Measurements from ENCODE around the gene GATA3. TPM values are rescaled to one million over a fixed set of nuclear protein-coding genes. Genes with fewer than 3 reads are reported as not detected.

Gene GATA3
- total and polyA plus RNA-seq, 2 experiments from 2014 or later: 2.4 to 15.4 TPM

DNA sequence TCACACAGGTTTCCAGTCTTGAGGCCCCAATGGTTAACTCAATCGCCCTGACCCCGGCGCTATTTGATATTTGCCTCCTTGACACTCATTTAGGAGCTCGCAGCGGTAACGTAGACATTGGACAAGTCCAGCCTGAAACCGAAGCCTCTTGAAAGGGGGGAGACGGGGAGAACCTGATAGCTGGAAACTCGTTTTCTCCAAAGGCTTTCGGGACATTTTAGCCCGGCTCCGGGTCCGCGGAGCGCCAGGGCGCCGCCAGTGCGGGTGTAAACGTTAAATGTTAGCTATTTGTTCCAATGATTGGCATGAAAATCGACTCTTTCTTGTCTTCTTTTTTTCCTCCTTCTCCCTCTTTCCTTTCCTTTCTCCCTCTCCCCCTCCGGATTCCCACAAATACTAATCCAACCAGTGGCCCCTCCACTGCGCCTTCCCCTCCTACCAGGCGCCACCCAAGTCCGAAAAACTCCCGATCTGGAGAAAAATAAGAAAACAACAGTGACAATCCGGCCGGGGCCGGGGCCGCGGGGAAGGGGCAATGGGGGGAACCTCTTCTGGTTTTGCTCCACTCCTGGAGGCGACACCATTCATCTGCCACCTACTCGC is 17.2 kb upstream of the GATA3 start:
- Histone ChIP-seq H2AFZ (no peak overlapping the region), H3K9me2 (replicated peaks; ENCODE audit: insufficient read depth) (no peaks in the 10 kb centered on the region), H3K4me1 (ENCODE audit: insufficient read depth) (peaks cover 17% of the 10 kb centered on the region), H3K79me2 (no peaks in the 10 kb centered on the region), H3K27me3 (peaks cover 98% of the 10 kb centered on the region), H4K20me1 (ENCODE audit: insufficient read depth, poor library complexity, severe bottlenecking) (no peaks in the 10 kb centered on the region), H3K36me3 (replicated peaks; ENCODE audit: insufficient read depth, low read depth) (no peaks in the 10 kb centered on the region), H3K27ac (no peak overlapping the region), H3K9me3 (ENCODE audit: low read depth) (no peaks in the 10 kb centered on the region), H3K4me2 (peak overlapping the region; percentile 44), H3K4me3 (no peak overlapping the region)
- DNase-seq (ENCODE audit: low spot score): no peak
- no peak for TF ChIP-seq CTCF (IDR thresholded peaks at IDR 0.05; ENCODE audit: poor library complexity)
- peak; percentile 98 for TF ChIP-seq EZH2 (IDR thresholded peaks at IDR 0.05; ENCODE audit: borderline replicate concordance)
- 2% methylated on average over 32 of the region's 32 CpGs for WGBS (ENCODE audit: low lambda C conversion rate, missing lambda C conversion rate)

- Histone ChIP-seq H3K36me3 (replicated peaks; ENCODE audit: insufficient read depth, low read depth) (no peaks in the 10 kb centered on the region), H3K27me3 (peaks cover 99% of the 10 kb centered on the region), H3K4me3 (no peak overlapping the region), H3K9me2 (replicated peaks; ENCODE audit: insufficient read depth) (no peaks in the 10 kb centered on the region), H3K4me1 (ENCODE audit: insufficient read depth) (peaks cover 17% of the 10 kb centered on the region), H3K27ac (no peak overlapping the region), H2AFZ (no peak overlapping the region), H3K79me2 (no peaks in the 10 kb centered on the region), H3K4me2 (peak overlapping the region; percentile 44), H3K9me3 (ENCODE audit: low read depth) (no peaks in the 10 kb centered on the region), H4K20me1 (ENCODE audit: insufficient read depth, poor library complexity, severe bottlenecking) (no peaks in the 10 kb centered on the region)
- no peak for DNase-seq (ENCODE audit: low spot score)
- peak; percentile 92 for TF ChIP-seq EZH2 (IDR thresholded peaks at IDR 0.05; ENCODE audit: borderline replicate concordance)
- TF ChIP-seq CTCF (IDR thresholded peaks at IDR 0.05; ENCODE audit: poor library complexity): no peak
- no peak for TF ChIP-seq EZH2phosphoT487 (IDR thresholded peaks at IDR 0.05; ENCODE audit: low read depth, severe bottlenecking, unreplicated experiment)
- WGBS (ENCODE audit: low lambda C conversion rate, missing lambda C conversion rate): 8% methylated on average over 22 of the region's 22 CpGs
Measured at GRCh38 chr10:8037941-8038894, 16.3 kb upstream of the GATA3 start.

GRCh38 chr10:8039321-8039881 is 15.1 kb upstream of the GATA3 start:
- Histone ChIP-seq H3K79me2 (no peaks in the 10 kb centered on the region), H3K9me2 (replicated peaks; ENCODE audit: insufficient read depth) (no peaks in the 10 kb centered on the region), H3K4me3 (no peak overlapping the region), H3K4me2 (no peak overlapping the region), H3K4me1 (ENCODE audit: insufficient read depth) (peaks cover 12% of the 10 kb centered on the region), H2AFZ (no peak overlapping the region), H3K36me3 (replicated peaks; ENCODE audit: insufficient read depth, low read depth) (no peaks in the 10 kb centered on the region), H4K20me1 (ENCODE audit: insufficient read depth, poor library complexity, severe bottlenecking) (no peaks in the 10 kb centered on the region), H3K27ac (no peak overlapping the region), H3K27me3 (peaks cover 99% of the 10 kb centered on the region), H3K9me3 (ENCODE audit: low read depth) (no peaks in the 10 kb centered on the region)
- TF ChIP-seq EZH2phosphoT487 (IDR thresholded peaks at IDR 0.05; ENCODE audit: low read depth, severe bottlenecking, unreplicated experiment): no peak
- TF ChIP-seq EZH2 (IDR thresholded peaks at IDR 0.05; ENCODE audit: borderline replicate concordance): no peak
- TF ChIP-seq CTCF (IDR thresholded peaks at IDR 0.05; ENCODE audit: poor library complexity): no peak
- DNase-seq (ENCODE audit: low spot score): no peak
- 5% methylated on average over 10 of the region's 10 CpGs for WGBS (ENCODE audit: low lambda C conversion rate, missing lambda C conversion rate)

Data from hepatocyte (in vitro differentiated cells).